HepG2 (cell line): Measurements from ENCODE around the gene SMARCE1. TPM values are rescaled to one million over a fixed set of nuclear protein-coding genes. Genes with fewer than 3 reads are reported as not detected.
A peak's percentile ranks its signal among the peaks of the same experiment; 100 is the strongest.

Source experiments
- ATF3 ChIP-seq: sonication (generic); formaldehyde crosslinking; IDR thresholded peaks from 2 replicates; pipeline ENCODE4 v1.4.0; 2020; ENCODE audit warnings: missing genetic modification reagents
- CCAR2 ChIP-seq: fragments of 200-400 bp; formaldehyde crosslinking; optimal IDR thresholded peaks from 2 replicates; pipeline ENCODE3; 2018; ENCODE audit warnings: low read depth, mild to moderate bottlenecking, low read length, moderate library complexity
- CENPT ChIP-seq: sonication (generic); formaldehyde crosslinking; IDR thresholded peaks from 2 replicates; pipeline ENCODE4 v1.8.0; 2022; ENCODE audit warnings: low read depth, mild to moderate bottlenecking, moderate library complexity, missing genetic modification reagents
- DPF2 ChIP-seq: sonication (generic); formaldehyde crosslinking; IDR thresholded peaks from 2 replicates; pipeline ENCODE4 v1.4.0; 2020; ENCODE audit warnings: mild to moderate bottlenecking, low read depth, missing genetic modification reagents, borderline replicate concordance
- EEA1 ChIP-seq: sonication (generic); formaldehyde crosslinking; IDR thresholded peaks from 2 replicates; pipeline ENCODE4 v1.5.1; 2020; ENCODE audit warnings: mild to moderate bottlenecking, missing genetic modification reagents, borderline replicate concordance
- GLMP ChIP-seq: sonication (generic); formaldehyde crosslinking; IDR thresholded peaks from 2 replicates; pipeline ENCODE4 v1.9.0; 2021; ENCODE audit warnings: missing genetic modification reagents, mild to moderate bottlenecking, borderline replicate concordance
- IRF9 ChIP-seq: sonication (generic); formaldehyde crosslinking; IDR thresholded peaks from 2 replicates; pipeline ENCODE4 v1.8.0; 2022; ENCODE audit warnings: missing genetic modification reagents, mild to moderate bottlenecking, borderline replicate concordance
- ISL2 ChIP-seq: sonication (generic); formaldehyde crosslinking; IDR thresholded peaks from 2 replicates; pipeline ENCODE4 v1.5.0; 2020; ENCODE audit warnings: missing genetic modification reagents
- MED13 ChIP-seq: sonication (generic); formaldehyde crosslinking; IDR thresholded peaks from 2 replicates; pipeline ENCODE4 v1.5.0; 2020; ENCODE audit warnings: missing genetic modification reagents
- MED8 ChIP-seq: sonication (generic); formaldehyde crosslinking; IDR thresholded peaks from 2 replicates; pipeline ENCODE4 v1.8.1; 2023; ENCODE audit warnings: mild to moderate bottlenecking, missing genetic modification reagents; ENCODE audit not compliant: insufficient replicate concordance
- MEIS2 ChIP-seq: sonication (generic); formaldehyde crosslinking; IDR thresholded peaks from 2 replicates; pipeline ENCODE4 v1.9.0; 2021; ENCODE audit warnings: mild to moderate bottlenecking, missing genetic modification reagents
- MYNN ChIP-seq: sonication (generic); formaldehyde crosslinking; IDR thresholded peaks from 2 replicates; pipeline ENCODE4 v1.4.0; 2020; ENCODE audit warnings: mild to moderate bottlenecking, low read depth, missing genetic modification reagents
- NFRKB ChIP-seq: fragments of 450-650 bp; IDR thresholded peaks from 2 replicates; pipeline ENCODE4 v1.6.1; 2017
- NKX3-1 ChIP-seq: sonication (generic); formaldehyde crosslinking; IDR thresholded peaks from 2 replicates; pipeline ENCODE4 v1.5.0; 2020; ENCODE audit warnings: missing genetic modification reagents
- PITX1 ChIP-seq: sonication (generic); formaldehyde crosslinking; IDR thresholded peaks from 2 replicates; pipeline ENCODE4 v1.5.1; 2020; ENCODE audit warnings: mild to moderate bottlenecking, missing genetic modification reagents
- RELA ChIP-seq: sonication (generic); formaldehyde crosslinking; IDR thresholded peaks from 2 replicates; pipeline ENCODE4 v1.4.0; 2020; ENCODE audit warnings: missing genetic modification reagents
- SNAPC5 ChIP-seq: sonication (generic); formaldehyde crosslinking; IDR thresholded peaks from 2 replicates; pipeline ENCODE4 v1.8.1; 2023; ENCODE audit warnings: mild to moderate bottlenecking, missing genetic modification reagents, borderline replicate concordance
- XBP1 ChIP-seq: sonication (generic); formaldehyde crosslinking; IDR thresholded peaks from 2 replicates; pipeline ENCODE4 v1.5.0; 2020; ENCODE audit warnings: missing genetic modification reagents
- ZKSCAN5 ChIP-seq: sonication (generic); formaldehyde crosslinking; IDR thresholded peaks from 2 replicates; pipeline ENCODE4 v1.5.1; 2020; ENCODE audit warnings: mild to moderate bottlenecking, missing genetic modification reagents
- ZNF143 ChIP-seq: sonication (generic); formaldehyde crosslinking; IDR thresholded peaks from 2 replicates; pipeline ENCODE4 v1.4.0; 2020; ENCODE audit warnings: missing genetic modification reagents
- ZNF180 ChIP-seq: sonication (generic); formaldehyde crosslinking; IDR thresholded peaks from 2 replicates; pipeline ENCODE4 v1.4.0; 2020; ENCODE audit warnings: low read depth, missing genetic modification reagents, borderline replicate concordance
- ZNF263 ChIP-seq: sonication (generic); formaldehyde crosslinking; IDR thresholded peaks from 2 replicates; pipeline ENCODE4 v1.4.0; 2020; ENCODE audit warnings: missing genetic modification reagents
- ZNF280B ChIP-seq: sonication (generic); formaldehyde crosslinking; IDR thresholded peaks from 2 replicates; pipeline ENCODE4 v1.5.0; 2020; ENCODE audit warnings: missing genetic modification reagents, mild to moderate bottlenecking, borderline replicate concordance
- ZNF30 ChIP-seq: sonication (generic); formaldehyde crosslinking; IDR thresholded peaks from 2 replicates; pipeline ENCODE4 v1.5.0; 2020; ENCODE audit warnings: mild to moderate bottlenecking, missing genetic modification reagents
- ZNF530 ChIP-seq: sonication (generic); formaldehyde crosslinking; IDR thresholded peaks from 2 replicates; pipeline ENCODE4 v1.5.0; 2020; ENCODE audit warnings: low read depth, mild to moderate bottlenecking, missing genetic modification reagents
- ZNF570 ChIP-seq: sonication (generic); formaldehyde crosslinking; IDR thresholded peaks from 2 replicates; pipeline ENCODE4 v1.4.0; 2020; ENCODE audit warnings: mild to moderate bottlenecking, missing genetic modification reagents, borderline replicate concordance
- ZSCAN31 ChIP-seq: sonication (generic); formaldehyde crosslinking; IDR thresholded peaks from 2 replicates; pipeline ENCODE4 v1.5.0; 2020; ENCODE audit warnings: low read depth, mild to moderate bottlenecking, missing genetic modification reagents
- polyA plus RNA-seq, 8 experiments: library from polyadenylated mRNA; depleted of rRNA in 3 of 8; stranded (reverse) in 7 of 8; unstranded in 1 of 8; fragments of >200 nt; fragmentation: Illumina TruSeq in 4 of 8; extraction: Trizol in 4 of 8; gene quantifications; 2 replicates each; pipeline versions ENCODE4 v1.2.1 to v1.2.3, GENCODE V29; 2011 to 2016; ENCODE audit warnings: low read depth in 4 of 8, missing spikeins in 1 of 8, mixed read lengths in 1 of 8; ENCODE audit not compliant: insufficient read depth in 1 of 8
- total RNA-seq, 5 experiments: library from RNA; depleted of rRNA; stranded (reverse); fragments of >200 nt; fragmentation: Illumina TruSeq; extraction: Trizol; gene quantifications; 2 replicates each; pipeline ENCODE4 v1.2.3, GENCODE V29; 2016; ENCODE audit warnings: low read depth in 1 of 5

Gene SMARCE1
- total and polyA plus RNA-seq, 2 of the 13 experiments (the other 11 are each of a cell fraction or from before 2014, with no cell fraction given), result 43.5 to 127 TPM

GRCh38 chr17:40647624-40648383 lies at the start of gene SMARCE1 (continued):
- TF ChIP-seq MED8 (peak; percentile 64), ZNF570 (CRISPR knock-in tag) (no peak), ZNF180 (CRISPR knock-in tag) (no peak), ISL2 (CRISPR knock-in tag) (no peak; the same call in none of the 2 replicates), EEA1 (no peak), RELA (CRISPR knock-in tag) (no peak), MED13 (peak; percentile 33; the same call in 1 of the 2 replicates), ZKSCAN5 (CRISPR knock-in tag) (no peak), ATF3 (CRISPR knock-in tag) (peak; percentile 47), NKX3-1 (CRISPR knock-in tag) (peak; percentile 95), PITX1 (CRISPR knock-in tag) (no peak), SNAPC5 (no peak), CENPT (CRISPR knock-in tag) (0 out of 2 replicates have a peak, but pooled peaks have one; percentile 31), MEIS2 (CRISPR knock-in tag) (peak; percentile 36; the same call in 1 of the 2 replicates), ZNF143 (CRISPR knock-in tag) (0 out of 2 replicates have a peak, but pooled peaks have one; percentile 7), DPF2 (CRISPR knock-in tag) (no peak), ZNF30 (peak; percentile 81; the same call in 1 of the 2 replicates), CCAR2 (no peak), ZSCAN31 (CRISPR knock-in tag) (peak; percentile 47), IRF9 (CRISPR knock-in tag) (peak; percentile 43; the same call in 1 of the 2 replicates), XBP1 (CRISPR knock-in tag) (no peak), ZNF530 (CRISPR knock-in tag) (no peak), NFRKB (no peak), GLMP (CRISPR knock-in tag) (no peak), MYNN (CRISPR knock-in tag) (0 out of 2 replicates have a peak, but pooled peaks have one; percentile 0), ZNF280B (CRISPR knock-in tag) (peak; percentile 97), ZNF263 (peak; percentile 48; the same call in 1 of the 2 replicates)
